ENCODE data around the gene EFCAB6. TPM values are rescaled to one million over a fixed set of nuclear protein-coding genes. Genes with fewer than 3 reads are reported as not detected.

The EFCAB6 gene
- total RNA-seq, 1 donor from 2014 or later, result 7.0 TPM

- Mint-ChIP-seq H3K4me1 (ENCODE audit: low read depth) (no peaks in the 10 kb centered on the region), H3K36me3 (ENCODE audit: insufficient read depth) (peaks cover 12% of the 10 kb centered on the region), H3K4me3 (ENCODE audit: low read depth) (no peak overlapping the region), H3K9me3 (ENCODE audit: low read depth) (peaks cover 23% of the 10 kb centered on the region), H3K27ac (no peak overlapping the region), H3K27me3 (no peaks in the 10 kb centered on the region)
- no peak for DNase-seq (ENCODE audit: low spot score, unreplicated experiment)
- TF ChIP-seq, protein P1, sequence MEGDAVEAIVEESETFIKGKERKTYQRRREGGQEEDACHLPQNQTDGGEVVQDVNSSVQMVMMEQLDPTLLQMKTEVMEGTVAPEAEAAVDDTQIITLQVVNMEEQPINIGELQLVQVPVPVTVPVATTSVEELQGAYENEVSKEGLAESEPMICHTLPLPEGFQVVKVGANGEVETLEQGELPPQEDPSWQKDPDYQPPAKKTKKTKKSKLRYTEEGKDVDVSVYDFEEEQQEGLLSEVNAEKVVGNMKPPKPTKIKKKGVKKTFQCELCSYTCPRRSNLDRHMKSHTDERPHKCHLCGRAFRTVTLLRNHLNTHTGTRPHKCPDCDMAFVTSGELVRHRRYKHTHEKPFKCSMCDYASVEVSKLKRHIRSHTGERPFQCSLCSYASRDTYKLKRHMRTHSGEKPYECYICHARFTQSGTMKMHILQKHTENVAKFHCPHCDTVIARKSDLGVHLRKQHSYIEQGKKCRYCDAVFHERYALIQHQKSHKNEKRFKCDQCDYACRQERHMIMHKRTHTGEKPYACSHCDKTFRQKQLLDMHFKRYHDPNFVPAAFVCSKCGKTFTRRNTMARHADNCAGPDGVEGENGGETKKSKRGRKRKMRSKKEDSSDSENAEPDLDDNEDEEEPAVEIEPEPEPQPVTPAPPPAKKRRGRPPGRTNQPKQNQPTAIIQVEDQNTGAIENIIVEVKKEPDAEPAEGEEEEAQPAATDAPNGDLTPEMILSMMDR (IDR thresholded peaks at IDR 0.05; ENCODE audit: unreplicated experiment), result no peak
Observed at GRCh38 chr22:43582394-43582793, 229.7 kb downstream of the EFCAB6 start.

- DNase-seq (ENCODE audit: low spot score, unreplicated experiment), result no peak
- Mint-ChIP-seq H3K27ac (no peak overlapping the region), H3K4me3 (ENCODE audit: low read depth) (no peak overlapping the region), H3K4me1 (ENCODE audit: low read depth) (no peaks in the 10 kb centered on the region), H3K9me3 (ENCODE audit: low read depth) (peaks cover 20% of the 10 kb centered on the region), H3K27me3 (no peaks in the 10 kb centered on the region), H3K36me3 (ENCODE audit: insufficient read depth) (peaks cover 10% of the 10 kb centered on the region)
- TF ChIP-seq, protein P1 (IDR thresholded peaks at IDR 0.05; ENCODE audit: unreplicated experiment), result no peak
Observed at GRCh38 chr22:43580271-43580750, 231.8 kb downstream of the EFCAB6 start.

DNA sequence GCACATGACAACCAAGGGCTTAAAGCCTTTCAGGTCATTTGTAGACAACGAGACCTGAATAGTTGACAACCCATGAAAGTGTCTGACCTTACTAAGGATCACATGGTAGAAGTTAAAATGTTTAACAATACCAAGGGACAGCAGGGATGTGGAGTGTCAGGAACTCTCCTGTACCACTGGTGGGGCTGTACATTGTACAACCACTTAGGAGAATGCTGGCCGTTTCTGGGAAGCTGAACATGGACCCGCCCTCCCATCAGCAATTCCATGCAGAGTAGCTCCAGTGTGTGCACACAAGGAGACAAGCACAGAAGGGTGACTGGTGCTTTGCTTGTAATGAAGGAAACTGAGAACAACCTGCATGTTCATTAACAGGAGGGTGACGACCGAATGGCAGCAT lies 237.4 kb downstream of the EFCAB6 start:
- H3K27ac Mint-ChIP-seq, result no peak overlapping the region
- no peaks in the 10 kb centered on the region for H3K4me1 Mint-ChIP-seq (ENCODE audit: low read depth)
- peaks cover 15% of the 10 kb centered on the region for H3K27me3 Mint-ChIP-seq
- no peaks in the 10 kb centered on the region for H3K36me3 Mint-ChIP-seq (ENCODE audit: insufficient read depth)
- TF ChIP-seq, protein P1 (IDR thresholded peaks at IDR 0.05; ENCODE audit: unreplicated experiment), result no peak
- no peaks in the 10 kb centered on the region for H3K9me3 Mint-ChIP-seq (ENCODE audit: low read depth)
- no peak overlapping the region for H3K4me3 Mint-ChIP-seq (ENCODE audit: low read depth)
- DNase-seq (ENCODE audit: low spot score, unreplicated experiment), result no peak

DNA sequence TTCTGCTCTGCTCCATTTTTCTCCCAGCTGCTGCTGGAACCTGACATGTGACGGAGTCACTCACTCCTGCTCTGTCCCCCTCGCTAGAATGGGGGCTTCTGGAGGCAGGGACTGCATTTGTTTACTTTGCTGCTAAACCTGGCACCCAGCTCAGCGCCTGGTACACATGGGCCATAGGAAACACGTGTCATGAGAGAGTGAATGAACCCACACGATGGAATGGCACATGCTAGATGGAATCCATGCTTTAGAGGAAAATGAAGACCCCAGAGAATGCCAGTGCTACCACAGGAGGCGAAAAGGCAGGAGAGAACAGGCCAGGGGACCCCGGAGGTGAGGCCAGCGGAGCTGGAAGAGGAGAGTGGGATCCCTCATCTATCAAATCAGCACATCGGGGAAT lies 239.4 kb downstream of the EFCAB6 start:
- Mint-ChIP-seq H3K4me3 (ENCODE audit: low read depth) (no peak overlapping the region), H3K27ac (no peak overlapping the region)

DNA sequence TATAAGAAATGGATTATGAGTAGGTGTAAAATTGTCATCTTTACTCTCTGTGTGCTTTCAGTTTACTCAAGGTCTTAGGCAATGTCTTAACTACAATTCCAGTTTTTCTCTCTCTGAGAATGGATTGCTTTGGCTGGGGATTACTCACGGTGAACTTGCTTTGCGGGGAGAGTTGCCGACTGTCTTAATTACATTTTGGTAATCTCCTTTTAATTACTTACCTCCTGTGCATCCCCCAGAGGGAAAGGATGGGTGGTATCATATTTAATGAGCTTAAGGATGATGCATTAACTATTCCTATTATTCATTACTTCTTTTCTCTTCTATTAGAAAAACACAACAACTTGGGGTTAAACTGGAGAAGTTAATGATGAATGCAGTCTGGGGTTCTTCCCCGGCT lies 240.9 kb downstream of the EFCAB6 start:
- peaks cover 15% of the 10 kb centered on the region for H3K27me3 Mint-ChIP-seq
- H3K9me3 Mint-ChIP-seq (ENCODE audit: low read depth), result no peaks in the 10 kb centered on the region
- no peaks in the 10 kb centered on the region for H3K36me3 Mint-ChIP-seq (ENCODE audit: insufficient read depth)
- no peak for DNase-seq (ENCODE audit: low spot score, unreplicated experiment)
- TF ChIP-seq, protein P1 (IDR thresholded peaks at IDR 0.05; ENCODE audit: unreplicated experiment), result no peak
- no peak overlapping the region for H3K4me3 Mint-ChIP-seq (ENCODE audit: low read depth)
- H3K4me1 Mint-ChIP-seq (ENCODE audit: low read depth), result no peaks in the 10 kb centered on the region
- H3K27ac Mint-ChIP-seq, result no peak overlapping the region

More for the DNA sequence above, 239.4 kb downstream of the EFCAB6 start:
- Mint-ChIP-seq H3K9me3 (ENCODE audit: low read depth) (no peaks in the 10 kb centered on the region), H3K36me3 (ENCODE audit: insufficient read depth) (no peaks in the 10 kb centered on the region), H3K27me3 (peaks cover 15% of the 10 kb centered on the region), H3K4me1 (ENCODE audit: low read depth) (no peaks in the 10 kb centered on the region)
- TF ChIP-seq, protein P1 (IDR thresholded peaks at IDR 0.05; ENCODE audit: unreplicated experiment), result no peak
- no peak for DNase-seq (ENCODE audit: low spot score, unreplicated experiment)
